Fibroblast of lung (primary cell): Measurements from ENCODE around the gene TRIM67. TPM values are rescaled to one million over a fixed set of nuclear protein-coding genes. Genes with fewer than 3 reads are reported as not detected.

Experiments
- DNase-seq, 2 donors: peaks; one replicate each; pipeline versions ENCODE4 v3.0.0 to v3.0.0-alpha.2; 2010; ENCODE audit warnings: low read depth in 2 of 2
- H2AFZ ChIP-seq: 2 replicates; pipeline ENCODE4 v1.5.1; 2012; ENCODE audit warnings: low read length, control low read depth, inconsistent platforms
- H3K27ac ChIP-seq: 2 replicates; pipeline ENCODE4 v1.5.1; 2011; ENCODE audit warnings: low read length, control low read depth; ENCODE audit not compliant: insufficient read depth
- H3K27me3 ChIP-seq: 2 replicates; pipeline ENCODE4 v1.5.1; 2011; ENCODE audit warnings: mild to moderate bottlenecking, low read length; ENCODE audit not compliant: control insufficient read depth, insufficient read depth
- H3K36me3 ChIP-seq: 2 replicates; pipeline ENCODE4 v1.5.1; 2011; ENCODE audit warnings: low read length; ENCODE audit not compliant: control insufficient read depth, insufficient read depth
- H3K4me1 ChIP-seq: 2 replicates; pipeline ENCODE4 v1.5.1; 2011; ENCODE audit warnings: low read length; ENCODE audit not compliant: control insufficient read depth, insufficient read depth; ENCODE audit errors: extremely low read depth
- H3K4me2 ChIP-seq: 2 replicates; pipeline ENCODE4 v1.5.1; 2011; ENCODE audit warnings: low read length, control low read depth; ENCODE audit not compliant: insufficient read depth; ENCODE audit errors: extremely low read depth
- H3K4me3 ChIP-seq, 4 experiments: fragments of 200-600 bp in 1 of 4; sonication (generic) in 1 of 4; replicated peaks in 1 of 4; 2 replicates each; pipeline ENCODE4 v1.5.1; 2011 to 2016; ENCODE audit warnings: low read length in 4 of 4, low read depth in 3 of 4, mild to moderate bottlenecking in 3 of 4, control low read depth in 2 of 4, inconsistent platforms in 1 of 4, mixed read lengths in 1 of 4; ENCODE audit not compliant: insufficient read depth in 1 of 4; ENCODE audit errors: control extremely low read depth in 1 of 4
- H3K79me2 ChIP-seq: 2 replicates; pipeline ENCODE4 v1.5.1; 2012; ENCODE audit warnings: mild to moderate bottlenecking, low read length, inconsistent platforms; ENCODE audit not compliant: control insufficient read depth, insufficient read depth
- H3K9ac ChIP-seq: 2 replicates; pipeline ENCODE4 v1.5.1; 2011; ENCODE audit warnings: mild to moderate bottlenecking, low read length, control low read depth; ENCODE audit not compliant: insufficient read depth
- H3K9me3 ChIP-seq: 2 replicates; pipeline ENCODE4 v1.5.1; 2012; ENCODE audit warnings: low read depth, low read length; ENCODE audit not compliant: control insufficient read depth, insufficient read depth
- H4K20me1 ChIP-seq: 2 replicates; pipeline ENCODE4 v1.5.1; 2011; ENCODE audit warnings: low read length; ENCODE audit not compliant: control insufficient read depth, insufficient read depth; ENCODE audit errors: extremely low read depth
- EZH2 ChIP-seq: IDR thresholded peaks from 2 replicates; pipeline ENCODE4 v1.5.1; 2012; ENCODE audit warnings: low read length, control low read depth, mild to moderate bottlenecking; ENCODE audit errors: missing control alignments
- polyA plus RNA-seq, 2 donors: library from polyadenylated mRNA; depleted of rRNA in 1 of 2; stranded (reverse) in 1 of 2; unstranded in 1 of 2; fragments of >200 nt; gene quantifications; 2 replicates each; pipeline ENCODE4 v1.2.1, GENCODE V29; 2011 to 2012; ENCODE audit warnings: missing spikeins in 1 of 2
- total RNA-seq: library from RNA; depleted of rRNA; stranded (reverse); fragments of >200 nt; gene quantifications from 2 replicates; pipeline ENCODE4 v1.2.1, GENCODE V29; 2014
- TF ChIP-seq, protein P1 (sequence below), 2 donors: IDR thresholded peaks in 1 of 2; conservative IDR thresholded peaks in 1 of 2; 1 replicate in 1 of 2; 2 replicates in 1 of 2; pipeline ENCODE4 v1.5.1; 2011 to 2012; ENCODE audit warnings: low read length in 2 of 2, control low read depth in 1 of 2, inconsistent platforms in 1 of 2, low read depth in 1 of 2, mild to moderate bottlenecking in 1 of 2

Gene TRIM67
- total and polyA plus RNA-seq, 2 donors (not counting 1 experiment from before 2014, with no cell fraction given), result 0.02 to 0.17 TPM

DNA sequence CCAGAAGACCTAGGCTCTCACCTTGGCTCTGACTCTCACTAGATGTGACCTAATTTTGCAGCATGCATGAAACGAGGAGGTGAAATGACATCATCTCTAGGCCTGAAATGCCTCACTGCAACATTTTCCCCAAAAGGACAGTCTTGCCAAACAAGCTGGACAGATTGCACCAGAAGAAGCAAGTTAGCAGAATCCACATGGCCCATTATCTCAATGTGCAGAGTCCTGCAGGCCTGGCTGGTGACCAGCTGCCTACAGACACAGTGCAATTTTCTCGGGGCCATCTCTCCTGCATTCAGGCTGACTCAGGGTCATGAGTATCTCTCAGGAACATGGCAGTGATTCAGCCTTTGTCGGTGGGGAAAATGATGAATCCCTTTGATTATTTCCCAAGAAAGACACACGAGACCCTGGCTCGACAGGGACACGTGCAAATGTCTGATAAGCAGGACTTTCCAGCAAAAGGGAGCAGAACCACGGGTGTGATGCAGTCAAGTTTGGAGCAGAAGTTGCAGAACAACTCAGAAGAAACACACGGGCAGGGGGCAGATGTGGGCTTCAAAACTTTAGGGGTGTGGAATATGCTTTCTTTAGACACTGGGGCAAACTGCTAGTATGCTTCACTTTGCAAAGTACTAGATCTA, 38.7 kb downstream of the TRIM67 start:
- TF ChIP-seq EZH2, result no peak
- TF ChIP-seq, protein P1, sequence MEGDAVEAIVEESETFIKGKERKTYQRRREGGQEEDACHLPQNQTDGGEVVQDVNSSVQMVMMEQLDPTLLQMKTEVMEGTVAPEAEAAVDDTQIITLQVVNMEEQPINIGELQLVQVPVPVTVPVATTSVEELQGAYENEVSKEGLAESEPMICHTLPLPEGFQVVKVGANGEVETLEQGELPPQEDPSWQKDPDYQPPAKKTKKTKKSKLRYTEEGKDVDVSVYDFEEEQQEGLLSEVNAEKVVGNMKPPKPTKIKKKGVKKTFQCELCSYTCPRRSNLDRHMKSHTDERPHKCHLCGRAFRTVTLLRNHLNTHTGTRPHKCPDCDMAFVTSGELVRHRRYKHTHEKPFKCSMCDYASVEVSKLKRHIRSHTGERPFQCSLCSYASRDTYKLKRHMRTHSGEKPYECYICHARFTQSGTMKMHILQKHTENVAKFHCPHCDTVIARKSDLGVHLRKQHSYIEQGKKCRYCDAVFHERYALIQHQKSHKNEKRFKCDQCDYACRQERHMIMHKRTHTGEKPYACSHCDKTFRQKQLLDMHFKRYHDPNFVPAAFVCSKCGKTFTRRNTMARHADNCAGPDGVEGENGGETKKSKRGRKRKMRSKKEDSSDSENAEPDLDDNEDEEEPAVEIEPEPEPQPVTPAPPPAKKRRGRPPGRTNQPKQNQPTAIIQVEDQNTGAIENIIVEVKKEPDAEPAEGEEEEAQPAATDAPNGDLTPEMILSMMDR (conservative IDR thresholded peaks at IDR 0.05 in 1 of 2, IDR thresholded peaks at IDR 0.05 in 1 of 2; ENCODE audit: low read depth in 1 of 2, low read length in 2 of 2), result no peak
- Histone ChIP-seq H3K4me3 (no peak overlapping the region), H3K27ac (no peak overlapping the region), H3K27me3 (peaks cover 2% of the 10 kb centered on the region), H3K9me3 (no peaks in the 10 kb centered on the region), H3K4me2 (no peak overlapping the region), H4K20me1 (no peaks in the 10 kb centered on the region), H3K79me2 (no peaks in the 10 kb centered on the region), H3K9ac (no peak overlapping the region), H2AFZ (no peak overlapping the region), H3K4me1 (no peaks in the 10 kb centered on the region), H3K36me3 (no peaks in the 10 kb centered on the region)
- DNase-seq, result peak; percentile 27

DNA sequence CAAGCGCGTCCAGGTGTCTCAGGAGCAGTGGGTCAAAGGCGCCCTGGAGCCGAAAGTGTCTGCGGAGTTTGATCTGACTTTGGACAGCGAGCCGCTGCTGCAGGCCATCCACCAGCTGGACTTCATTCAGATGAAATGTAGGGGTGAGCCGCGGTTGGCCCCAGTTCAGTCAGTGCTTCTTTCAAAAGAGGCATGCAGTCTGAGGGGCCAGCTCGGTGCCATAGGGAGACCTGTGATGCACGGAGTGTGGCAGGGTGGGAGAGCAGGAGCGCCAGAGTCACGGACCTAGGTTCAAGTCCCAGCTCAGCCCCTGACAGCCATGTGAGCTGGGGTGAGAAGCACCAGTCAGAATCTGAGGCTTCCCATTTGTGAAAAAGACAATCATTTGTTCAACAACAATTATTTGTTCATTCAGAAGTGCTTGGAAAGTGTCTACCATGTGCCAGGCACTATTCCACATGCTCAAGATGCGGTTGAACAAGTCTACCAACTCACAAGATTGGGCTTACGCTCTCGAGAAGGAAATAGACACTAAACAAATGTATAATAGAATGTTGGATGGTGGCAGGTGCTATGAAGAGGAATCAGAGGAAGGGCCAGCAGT, 39.6 kb downstream of the TRIM67 start:
- Histone ChIP-seq H3K4me3 (no peak overlapping the region), H3K36me3 (no peaks in the 10 kb centered on the region), H3K4me2 (no peak overlapping the region), H3K27me3 (peaks cover 2% of the 10 kb centered on the region), H4K20me1 (no peaks in the 10 kb centered on the region), H2AFZ (no peak overlapping the region), H3K9ac (no peak overlapping the region), H3K79me2 (no peaks in the 10 kb centered on the region), H3K4me1 (no peaks in the 10 kb centered on the region), H3K9me3 (no peaks in the 10 kb centered on the region), H3K27ac (no peak overlapping the region)
- no peak for DNase-seq
- TF ChIP-seq, protein P1 (conservative IDR thresholded peaks at IDR 0.05 in 1 of 2, IDR thresholded peaks at IDR 0.05 in 1 of 2; ENCODE audit: low read depth in 1 of 2, low read length in 2 of 2), result no peak
- no peak for TF ChIP-seq EZH2

DNA sequence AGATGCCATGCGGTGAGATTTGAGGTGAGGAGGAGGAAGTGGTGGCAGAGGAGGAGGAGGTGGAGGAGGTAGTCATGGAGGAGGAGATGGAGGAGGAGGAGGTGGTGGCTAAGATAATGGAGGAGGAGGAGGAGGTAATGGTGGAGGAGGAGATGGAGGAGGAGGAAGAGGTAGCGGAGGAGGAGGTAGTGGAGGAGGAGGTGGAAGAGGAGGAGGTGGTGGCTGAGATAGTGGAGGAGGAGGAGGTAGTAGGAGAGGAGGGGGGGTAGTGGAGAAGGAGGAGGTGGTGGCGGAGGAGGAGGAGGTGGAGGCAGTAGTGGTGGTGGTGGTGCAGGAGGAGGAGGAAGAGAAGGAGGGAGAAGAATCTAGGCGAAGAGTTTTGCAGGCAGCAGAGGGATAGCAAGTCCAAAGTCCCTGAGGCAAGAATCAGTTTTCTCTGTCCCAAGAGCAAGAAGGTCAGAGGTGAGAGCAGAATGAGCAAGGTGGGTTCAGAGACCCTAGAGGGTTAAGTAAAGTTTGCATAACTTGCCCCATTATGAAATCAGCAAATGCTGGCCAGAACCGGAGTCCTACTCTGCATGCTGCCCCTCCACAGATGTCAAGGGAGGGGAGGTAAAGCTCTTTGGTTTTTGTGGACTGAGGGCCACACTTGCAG, 40.2 kb downstream of the TRIM67 start:
- Histone ChIP-seq H3K4me3 (no peak overlapping the region), H2AFZ (no peak overlapping the region), H3K4me2 (no peak overlapping the region), H3K4me1 (no peaks in the 10 kb centered on the region), H3K9me3 (no peaks in the 10 kb centered on the region), H3K9ac (no peak overlapping the region), H3K79me2 (no peaks in the 10 kb centered on the region), H3K27me3 (peaks cover 2% of the 10 kb centered on the region), H3K36me3 (no peaks in the 10 kb centered on the region), H3K27ac (no peak overlapping the region), H4K20me1 (no peaks in the 10 kb centered on the region)
- TF ChIP-seq, protein P1 (conservative IDR thresholded peaks at IDR 0.05 in 1 of 2, IDR thresholded peaks at IDR 0.05 in 1 of 2; ENCODE audit: low read depth in 1 of 2, low read length in 2 of 2), result no peak
- no peak for TF ChIP-seq EZH2
- DNase-seq, result no peak
